Mucosa of descending colon (tissue), 3 donors: ENCODE results near the gene ACP7. TPM values are rescaled to one million over a fixed set of nuclear protein-coding genes. Genes with fewer than 3 reads are reported as not detected.
A peak's percentile ranks its signal among the peaks of the same experiment; 100 is the strongest.
"Not testable (repeated sequence)": the region's sequence is repeated elsewhere in the genome, so short reads cannot be mapped to it uniquely, and the experiment has no call there.

Experiments
- ATAC-seq: fragments of 200-7000 bp; cut with Tn5 transposase; one replicate; pipeline ENCODE4 v1.9.1; 2020; ENCODE audit warnings: mild to moderate bottlenecking, moderate library complexity
- DNase-seq, 3 donors: peaks; one replicate each; pipeline ENCODE4 v3.0.0-alpha.2; 2020
- H3K36me3 ChIP-seq: fragments of 200-600 bp; one replicate; pipeline ENCODE4 v1.8.0; 2021; ENCODE audit warnings: low read depth, mild to moderate bottlenecking
- H3K4me1 ChIP-seq: fragments of 200-600 bp; one replicate; pipeline ENCODE4 v1.8.0; 2021; ENCODE audit warnings: low read depth, mild to moderate bottlenecking
- H3K4me3 ChIP-seq: fragments of 200-600 bp; one replicate; pipeline ENCODE4 v1.8.0; 2021; ENCODE audit warnings: mild to moderate bottlenecking
- H3K9me3 ChIP-seq: fragments of 200-600 bp; one replicate; pipeline ENCODE4 v1.8.0; 2021; ENCODE audit warnings: mild to moderate bottlenecking
- intact Hi-C, 2 donors: fragments of 100-400 bp; cut with DNase I in 1 of 2; cut with micrococcal nuclease in 1 of 2; formaldehyde crosslinking; loops; one replicate each; pipeline versions ENCODE4 v1.11.0 to v1.11.1; 2022; cut with DNase I, micrococcal nuclease
- total RNA-seq, 3 donors: library from RNA; stranded (reverse); fragmentation: NEBNext Ultra II Directional in 2 of 3; extraction: Animal tissue kit (Norgen Biotek cat#: 25700) in 2 of 3; gene quantifications; one replicate each; pipeline versions ENCODE4 v1.2.1 to v1.2.4, GENCODE V29; 2021 to 2023
- TF ChIP-seq, protein P1 (sequence below): fragments of 200-600 bp; IDR thresholded peaks from one replicate; pipeline ENCODE4 v1.8.0; 2022; ENCODE audit warnings: antibody characterized with exemption, mild to moderate bottlenecking
- donor health status: DM: no; HTN: no; CAD: no; lungs with moderate emphysema.
- donor health status: DM: no; HTN: no; CAD: no.
- donor health status: DM: no; HTN: yes; CAD: no.

The ACP7 gene
- total RNA-seq, 3 donors from 2014 or later, result not detected

DNA sequence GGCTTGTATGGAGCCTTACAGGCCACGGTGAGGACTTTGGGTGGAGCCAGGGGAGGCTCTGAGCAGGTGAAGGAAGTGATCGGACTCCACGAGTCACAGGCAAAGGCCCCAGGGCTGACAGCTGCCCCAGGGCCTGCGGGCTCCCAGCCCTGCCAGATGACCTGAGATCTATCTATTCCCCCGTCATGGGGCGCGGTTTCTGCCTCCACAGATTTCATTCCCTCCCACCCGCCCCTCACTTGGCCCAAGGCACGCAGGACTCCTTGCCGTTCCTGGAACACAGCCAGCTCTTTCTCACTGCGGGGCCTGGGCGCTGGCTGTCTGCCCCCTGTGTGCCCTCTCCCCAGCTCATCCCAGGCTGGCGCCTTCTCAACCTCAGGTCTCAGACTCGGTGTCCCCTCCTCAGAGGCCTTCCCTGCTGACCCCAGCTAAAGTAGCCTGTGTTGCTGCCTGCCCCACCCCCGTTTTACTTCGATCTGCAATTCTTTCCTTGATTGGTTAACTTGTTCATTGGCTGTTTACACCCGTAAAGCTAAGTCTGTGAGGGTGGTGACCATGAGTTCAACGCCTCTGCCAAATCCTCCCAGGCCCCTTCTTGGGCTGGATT lies 27.5 kb downstream of the ACP7 start:
- Histone ChIP-seq H3K4me1 (no peaks in the 10 kb centered on the region), H3K36me3 (no peaks in the 10 kb centered on the region), H3K9me3 (no peaks in the 10 kb centered on the region), H3K4me3 (no peak overlapping the region)
- DNase-seq (peak in 1 of 3 donors; percentile 16), ATAC-seq (peak; percentile 77)
- TF ChIP-seq, protein P1, sequence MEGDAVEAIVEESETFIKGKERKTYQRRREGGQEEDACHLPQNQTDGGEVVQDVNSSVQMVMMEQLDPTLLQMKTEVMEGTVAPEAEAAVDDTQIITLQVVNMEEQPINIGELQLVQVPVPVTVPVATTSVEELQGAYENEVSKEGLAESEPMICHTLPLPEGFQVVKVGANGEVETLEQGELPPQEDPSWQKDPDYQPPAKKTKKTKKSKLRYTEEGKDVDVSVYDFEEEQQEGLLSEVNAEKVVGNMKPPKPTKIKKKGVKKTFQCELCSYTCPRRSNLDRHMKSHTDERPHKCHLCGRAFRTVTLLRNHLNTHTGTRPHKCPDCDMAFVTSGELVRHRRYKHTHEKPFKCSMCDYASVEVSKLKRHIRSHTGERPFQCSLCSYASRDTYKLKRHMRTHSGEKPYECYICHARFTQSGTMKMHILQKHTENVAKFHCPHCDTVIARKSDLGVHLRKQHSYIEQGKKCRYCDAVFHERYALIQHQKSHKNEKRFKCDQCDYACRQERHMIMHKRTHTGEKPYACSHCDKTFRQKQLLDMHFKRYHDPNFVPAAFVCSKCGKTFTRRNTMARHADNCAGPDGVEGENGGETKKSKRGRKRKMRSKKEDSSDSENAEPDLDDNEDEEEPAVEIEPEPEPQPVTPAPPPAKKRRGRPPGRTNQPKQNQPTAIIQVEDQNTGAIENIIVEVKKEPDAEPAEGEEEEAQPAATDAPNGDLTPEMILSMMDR, result no peak
- intact Hi-C loops, result no loop called here

DNA sequence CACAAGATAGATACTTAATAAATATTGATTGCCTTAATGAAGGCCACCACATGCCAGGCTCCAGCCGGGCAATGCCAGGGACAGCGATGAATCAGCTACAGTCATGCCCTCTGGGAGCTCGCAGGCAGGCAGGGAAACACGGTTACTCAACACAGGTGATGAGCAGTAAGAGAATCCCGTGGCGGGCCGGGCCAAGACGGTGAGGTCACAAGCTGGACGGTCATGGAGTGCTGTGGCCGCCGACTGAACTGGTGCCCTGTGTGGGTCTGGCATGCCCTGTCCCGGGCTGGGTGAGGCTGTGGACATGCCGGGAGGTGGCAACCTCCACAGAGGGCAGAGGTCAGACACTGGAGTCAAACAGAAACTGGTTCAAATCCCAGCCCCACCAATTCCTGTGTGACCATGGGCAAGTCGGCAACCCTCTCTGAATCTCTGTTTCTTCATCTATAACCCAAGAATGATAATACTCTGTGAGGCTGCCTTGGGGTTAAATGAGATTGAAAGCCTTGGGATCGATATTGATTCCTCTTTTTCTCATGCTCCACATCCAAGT lies 28.2 kb downstream of the ACP7 start:
- H3K4me1 ChIP-seq, result no peaks in the 10 kb centered on the region
- intact Hi-C loops, result no loop called here

DNA sequence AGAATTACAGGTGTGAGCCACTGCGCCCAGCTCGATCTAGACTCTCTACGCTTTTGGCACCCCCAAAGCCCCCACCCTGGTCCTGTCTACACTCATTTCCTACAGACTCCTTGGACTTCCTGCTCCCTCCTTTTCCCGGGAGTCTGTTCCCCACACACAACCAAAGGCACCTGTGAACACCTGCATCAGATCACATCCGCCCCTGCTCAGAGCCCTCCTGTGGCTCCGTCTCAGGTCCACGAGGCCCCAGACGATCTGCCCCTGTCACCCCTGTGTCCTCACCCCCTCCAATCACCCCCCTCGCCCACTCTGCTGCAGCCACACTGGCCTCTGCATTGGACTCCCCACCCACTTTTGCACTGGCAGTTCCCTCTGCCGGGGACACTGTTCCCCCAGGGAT lies 29.0 kb downstream of the ACP7 start:
- no peak for DNase-seq
- Histone ChIP-seq H3K9me3 (no peaks in the 10 kb centered on the region), H3K36me3 (no peaks in the 10 kb centered on the region), H3K4me3 (no peak overlapping the region), H3K4me1 (no peaks in the 10 kb centered on the region)
- intact Hi-C loops, result no loop called here
- TF ChIP-seq, protein P1, result no peak
- no peak for ATAC-seq

More for the DNA sequence above, 28.2 kb downstream of the ACP7 start:
- ATAC-seq (no peak), DNase-seq (no peak)
- Histone ChIP-seq H3K4me3 (no peak overlapping the region), H3K36me3 (no peaks in the 10 kb centered on the region), H3K9me3 (no peaks in the 10 kb centered on the region)
- TF ChIP-seq, protein P1, result no peak

DNA sequence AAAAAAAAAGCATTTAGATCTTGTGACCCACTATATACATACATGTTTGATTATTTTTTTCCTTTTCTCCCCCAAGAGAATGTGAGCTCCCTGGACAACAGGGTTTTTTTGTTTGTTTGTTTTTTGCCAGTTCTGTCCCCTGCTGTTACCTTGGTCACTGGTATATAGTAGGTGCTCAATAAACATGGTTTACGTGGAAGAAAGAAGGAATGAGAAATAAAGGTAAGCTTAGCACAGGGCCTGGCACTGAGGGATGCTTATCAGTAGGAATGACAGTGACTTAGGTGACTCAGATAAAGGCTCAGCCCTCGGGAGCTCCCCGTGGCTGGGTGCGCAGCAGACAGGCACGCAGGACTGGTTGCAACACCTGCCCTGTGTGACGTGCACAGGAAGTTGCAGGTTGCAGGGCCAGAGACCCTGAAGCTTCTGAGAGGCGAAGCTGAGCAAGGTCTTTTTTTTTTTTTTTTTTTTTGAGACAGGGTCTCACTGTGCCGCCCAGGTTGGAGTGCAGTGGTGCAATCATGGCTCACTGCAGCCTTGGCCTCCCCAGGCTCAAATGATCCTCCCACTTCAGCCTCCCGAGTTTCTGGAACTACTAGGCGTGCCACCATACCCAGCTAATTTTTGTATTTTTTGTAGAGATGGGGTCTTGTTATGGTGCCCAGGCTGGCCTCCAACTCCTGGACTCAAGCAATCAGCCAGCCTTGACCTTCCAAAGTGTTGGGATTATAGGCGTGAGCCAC lies 31.1 kb downstream of the ACP7 start:
- Histone ChIP-seq H3K4me3 (no peak overlapping the region), H3K4me1 (no peaks in the 10 kb centered on the region), H3K9me3 (no peaks in the 10 kb centered on the region), H3K36me3 (no peaks in the 10 kb centered on the region)
- DNase-seq (no peak), ATAC-seq (no peak)
- TF ChIP-seq, protein P1, result no peak
- intact Hi-C loops, result no loop called here

DNA sequence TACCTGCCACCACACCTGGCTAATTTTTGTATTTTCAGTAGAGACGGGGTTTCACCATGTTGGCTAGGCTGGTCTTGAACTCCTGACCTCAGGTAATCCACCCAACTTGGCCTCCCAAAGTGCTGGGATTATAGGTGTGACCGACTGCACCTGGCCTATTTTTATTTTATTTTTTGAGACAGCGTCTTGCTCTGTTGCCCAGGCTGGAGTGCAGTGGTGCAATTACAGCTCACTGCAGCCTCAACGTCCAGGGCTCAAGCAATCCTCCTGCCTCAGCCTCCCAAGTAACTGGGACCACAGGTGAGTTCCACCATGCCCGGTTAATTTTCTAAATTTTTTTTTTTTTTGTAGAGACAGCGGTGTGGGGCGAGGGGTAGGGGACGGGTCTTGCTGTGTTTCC lies 32.9 kb downstream of the ACP7 start:
- intact Hi-C loops, H3K36me3 ChIP-seq, H3K4me1 ChIP-seq, ATAC-seq, H3K9me3 ChIP-seq, H3K4me3 ChIP-seq, DNase-seq: not testable (repeated sequence)

DNA sequence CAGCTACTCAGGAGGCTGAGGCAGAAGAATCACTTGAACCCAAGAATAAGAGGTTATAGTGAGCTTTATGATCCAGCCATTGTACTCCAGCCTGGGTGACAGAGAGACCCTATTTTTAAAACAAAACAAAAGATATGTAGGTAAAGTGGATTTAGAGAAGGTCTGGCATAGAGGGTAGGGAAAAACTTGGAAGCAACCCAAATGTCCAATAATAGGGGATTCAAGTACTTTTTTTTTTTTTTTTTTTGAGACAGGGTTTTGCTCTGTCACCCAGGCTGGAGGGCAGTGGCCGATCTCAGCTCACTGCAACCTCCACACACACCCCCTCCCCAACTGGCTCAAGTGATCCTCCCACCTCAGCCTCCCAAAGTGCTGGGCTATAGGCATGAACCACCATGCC lies 35.7 kb downstream of the ACP7 start:
- intact Hi-C loops, result loop anchor here (5.0 kb wide), 2 partner anchors 67 to 207 kb away; no protein-coding TSS in a partner anchor
- H3K9me3 ChIP-seq, result no peaks in the 10 kb centered on the region
- peaks cover 9% of the 10 kb centered on the region for H3K4me1 ChIP-seq
- DNase-seq (no peak), ATAC-seq (no peak)
- H3K36me3 ChIP-seq, result no peaks in the 10 kb centered on the region
- no peak overlapping the region for H3K4me3 ChIP-seq
- TF ChIP-seq, protein P1, result no peak
